Measurements from ENCODE around the gene PRKCH.
A peak's percentile ranks its signal among the peaks of the same experiment; 100 is the strongest.

PRKCH gene

GRCh38 chr14:61321385-61322010 lies at the start of gene PRKCH:
Gene PRKCH, plus strand, starts transcription at chr14:61321579. Its CDS starts 523 bp downstream, at chr14:61322102.
- H3K4me3 ChIP-seq (ENCODE audit: low read length) = peak within 1 kb of the TSS; percentile 42
- H3K27me3 ChIP-seq (ENCODE audit: control insufficient read depth, insufficient read depth, low read length) = peaks cover 5% of the 10 kb centered on the region
- H3K36me3 ChIP-seq (ENCODE audit: control insufficient read depth, insufficient read depth, low read length) = no peaks in the 10 kb centered on the region
- no peaks in the 10 kb centered on the region for H3K4me1 ChIP-seq (ENCODE audit: control insufficient read depth, insufficient read depth, low read length)
- H3K9ac ChIP-seq (ENCODE audit: low read length) = peak within 1 kb of the TSS; percentile 70
- no peaks in the 10 kb centered on the region for H3K9me3 ChIP-seq (ENCODE audit: control insufficient read depth, low read length)

GRCh38 chr14:61277232-61277631 lies 44.1 kb upstream of the PRKCH start:
- Histone ChIP-seq H3K9ac (ENCODE audit: low read length) (no peak overlapping the region), H3K36me3 (ENCODE audit: control insufficient read depth, insufficient read depth, low read length) (peaks cover 4% of the 10 kb centered on the region), H3K9me3 (ENCODE audit: control insufficient read depth, low read length) (no peaks in the 10 kb centered on the region), H3K4me3 (ENCODE audit: low read length) (no peak overlapping the region), H3K27me3 (ENCODE audit: control insufficient read depth, insufficient read depth, low read length) (peaks cover 18% of the 10 kb centered on the region), H3K4me1 (ENCODE audit: control insufficient read depth, insufficient read depth, low read length) (no peaks in the 10 kb centered on the region)

- no peaks in the 10 kb centered on the region for H3K9me3 ChIP-seq (ENCODE audit: control insufficient read depth, low read length)
- H3K4me1 ChIP-seq (ENCODE audit: control insufficient read depth, insufficient read depth, low read length) = peaks cover under 1% of the 10 kb centered on the region
- peaks cover 4% of the 10 kb centered on the region for H3K36me3 ChIP-seq (ENCODE audit: control insufficient read depth, insufficient read depth, low read length)
- H3K9ac ChIP-seq (ENCODE audit: low read length) = no peak overlapping the region
- peaks cover 18% of the 10 kb centered on the region for H3K27me3 ChIP-seq (ENCODE audit: control insufficient read depth, insufficient read depth, low read length)
- H3K4me3 ChIP-seq (ENCODE audit: low read length) = no peak overlapping the region
These were observed 43.6 kb upstream of the PRKCH start for GRCh38 chr14:61277784-61278183.

GRCh38 chr14:61279082-61279481 lies 42.3 kb upstream of the PRKCH start:
- peaks cover 18% of the 10 kb centered on the region for H3K27me3 ChIP-seq (ENCODE audit: control insufficient read depth, insufficient read depth, low read length)
- H3K36me3 ChIP-seq (ENCODE audit: control insufficient read depth, insufficient read depth, low read length) = peaks cover 4% of the 10 kb centered on the region
- peaks cover 13% of the 10 kb centered on the region for H3K4me1 ChIP-seq (ENCODE audit: control insufficient read depth, insufficient read depth, low read length)
- H3K4me3 ChIP-seq (ENCODE audit: low read length) = peak overlapping the region; percentile 80
- no peaks in the 10 kb centered on the region for H3K9me3 ChIP-seq (ENCODE audit: control insufficient read depth, low read length)
- peak overlapping the region; percentile 99 for H3K9ac ChIP-seq (ENCODE audit: low read length)

- H3K9ac ChIP-seq (ENCODE audit: low read length) = peak overlapping the region; percentile 99
- peaks cover 19% of the 10 kb centered on the region for H3K4me1 ChIP-seq (ENCODE audit: control insufficient read depth, insufficient read depth, low read length)
- peak overlapping the region; percentile 80 for H3K4me3 ChIP-seq (ENCODE audit: low read length)
- peaks cover 18% of the 10 kb centered on the region for H3K27me3 ChIP-seq (ENCODE audit: control insufficient read depth, insufficient read depth, low read length)
- H3K9me3 ChIP-seq (ENCODE audit: control insufficient read depth, low read length) = no peaks in the 10 kb centered on the region
- H3K36me3 ChIP-seq (ENCODE audit: control insufficient read depth, insufficient read depth, low read length) = peaks cover 4% of the 10 kb centered on the region
These were observed 41.3 kb upstream of the PRKCH start for GRCh38 chr14:61280092-61280525.

- Histone ChIP-seq H3K9me3 (ENCODE audit: control insufficient read depth, low read length) (no peaks in the 10 kb centered on the region), H3K4me1 (ENCODE audit: control insufficient read depth, insufficient read depth, low read length) (peaks cover 24% of the 10 kb centered on the region), H3K9ac (ENCODE audit: low read length) (peak overlapping the region; percentile 99), H3K4me3 (ENCODE audit: low read length) (peak overlapping the region; percentile 80), H3K36me3 (ENCODE audit: control insufficient read depth, insufficient read depth, low read length) (peaks cover 4% of the 10 kb centered on the region), H3K27me3 (ENCODE audit: control insufficient read depth, insufficient read depth, low read length) (peaks cover 18% of the 10 kb centered on the region)
These were observed 40.7 kb upstream of the PRKCH start for GRCh38 chr14:61280526-61281185.

GRCh38 chr14:61281186-61281947 lies 40.0 kb upstream of the PRKCH start, which contains the start of gene TMEM30B:
Gene TMEM30B, minus strand, starts transcription at chr14:61281338. Its CDS starts 191 bp downstream, at chr14:61281147.
- Histone ChIP-seq H3K4me3 (ENCODE audit: low read length) (peak within 1 kb of the TSS; percentile 83), H3K9me3 (ENCODE audit: control insufficient read depth, low read length) (no peaks in the 10 kb centered on the region), H3K36me3 (ENCODE audit: control insufficient read depth, insufficient read depth, low read length) (peaks cover 4% of the 10 kb centered on the region), H3K9ac (ENCODE audit: low read length) (peak within 1 kb of the TSS; percentile 99), H3K4me1 (ENCODE audit: control insufficient read depth, insufficient read depth, low read length) (peaks cover 29% of the 10 kb centered on the region), H3K27me3 (ENCODE audit: control insufficient read depth, insufficient read depth, low read length) (peaks cover 18% of the 10 kb centered on the region)

- Histone ChIP-seq H3K9me3 (ENCODE audit: control insufficient read depth, low read length) (no peaks in the 10 kb centered on the region), H3K27me3 (ENCODE audit: control insufficient read depth, insufficient read depth, low read length) (peaks cover 18% of the 10 kb centered on the region), H3K4me3 (ENCODE audit: low read length) (peak overlapping the region; percentile 83), H3K4me1 (ENCODE audit: control insufficient read depth, insufficient read depth, low read length) (peaks cover 29% of the 10 kb centered on the region), H3K9ac (ENCODE audit: low read length) (peak overlapping the region; percentile 99), H3K36me3 (ENCODE audit: control insufficient read depth, insufficient read depth, low read length) (peaks cover 4% of the 10 kb centered on the region)
These were observed 39.5 kb upstream of the PRKCH start for GRCh38 chr14:61281948-61282275.

- Histone ChIP-seq H3K36me3 (ENCODE audit: control insufficient read depth, insufficient read depth, low read length) (peaks cover 4% of the 10 kb centered on the region), H3K4me3 (ENCODE audit: low read length) (no peak overlapping the region)
These were observed 38.6 kb upstream of the PRKCH start for GRCh38 chr14:61282746-61283145.

GRCh38 chr14:61284001-61284400 lies 37.4 kb upstream of the PRKCH start:
- peak overlapping the region; percentile 14 for H3K4me3 ChIP-seq (ENCODE audit: low read length)
- H3K36me3 ChIP-seq (ENCODE audit: control insufficient read depth, insufficient read depth, low read length) = peaks cover 4% of the 10 kb centered on the region
- peaks cover 29% of the 10 kb centered on the region for H3K4me1 ChIP-seq (ENCODE audit: control insufficient read depth, insufficient read depth, low read length)
- peak overlapping the region; percentile 23 for H3K9ac ChIP-seq (ENCODE audit: low read length)
- peaks cover 18% of the 10 kb centered on the region for H3K27me3 ChIP-seq (ENCODE audit: control insufficient read depth, insufficient read depth, low read length)
- no peaks in the 10 kb centered on the region for H3K9me3 ChIP-seq (ENCODE audit: control insufficient read depth, low read length)

More at GRCh38 chr14:61282746-61283145, 38.6 kb upstream of the PRKCH start:
- H3K27me3 ChIP-seq (ENCODE audit: control insufficient read depth, insufficient read depth, low read length) = peaks cover 18% of the 10 kb centered on the region
- H3K9ac ChIP-seq (ENCODE audit: low read length) = no peak overlapping the region
- H3K4me1 ChIP-seq (ENCODE audit: control insufficient read depth, insufficient read depth, low read length) = peaks cover 29% of the 10 kb centered on the region
- H3K9me3 ChIP-seq (ENCODE audit: control insufficient read depth, low read length) = no peaks in the 10 kb centered on the region

GRCh38 chr14:61285364-61285763 lies 36.0 kb upstream of the PRKCH start:
- H3K9ac ChIP-seq (ENCODE audit: low read length) = no peak overlapping the region
- H3K9me3 ChIP-seq (ENCODE audit: control insufficient read depth, low read length) = no peaks in the 10 kb centered on the region
- H3K27me3 ChIP-seq (ENCODE audit: control insufficient read depth, insufficient read depth, low read length) = peaks cover 11% of the 10 kb centered on the region
- H3K4me3 ChIP-seq (ENCODE audit: low read length) = no peak overlapping the region
- H3K4me1 ChIP-seq (ENCODE audit: control insufficient read depth, insufficient read depth, low read length) = peaks cover 29% of the 10 kb centered on the region
- H3K36me3 ChIP-seq (ENCODE audit: control insufficient read depth, insufficient read depth, low read length) = no peaks in the 10 kb centered on the region

- Histone ChIP-seq H3K4me1 (ENCODE audit: control insufficient read depth, insufficient read depth, low read length) (peaks cover 29% of the 10 kb centered on the region), H3K27me3 (ENCODE audit: control insufficient read depth, insufficient read depth, low read length) (no peaks in the 10 kb centered on the region), H3K36me3 (ENCODE audit: control insufficient read depth, insufficient read depth, low read length) (no peaks in the 10 kb centered on the region), H3K4me3 (ENCODE audit: low read length) (no peak overlapping the region), H3K9ac (ENCODE audit: low read length) (no peak overlapping the region), H3K9me3 (ENCODE audit: control insufficient read depth, low read length) (no peaks in the 10 kb centered on the region)
These were observed 34.2 kb upstream of the PRKCH start for GRCh38 chr14:61287196-61287595.

All from mucosa of stomach (tissue), 1 donor.